ENCODE results near the gene CYP26C1. TPM values are rescaled to one million over a fixed set of nuclear protein-coding genes. Genes with fewer than 3 reads are reported as not detected.

Gene CYP26C1
- total RNA-seq, 1 experiment from 2014 or later: 0.79 TPM

- no peak overlapping the region for H2BK15ac ChIP-seq (ENCODE audit: low read depth, low read length)
- no peak overlapping the region for H3K23ac ChIP-seq (ENCODE audit: insufficient read length, low read depth, low read length)
- no peak overlapping the region for H2AFZ ChIP-seq (ENCODE audit: low read length)
- H3K56ac ChIP-seq (ENCODE audit: insufficient read length, low read depth, low read length): no peak overlapping the region
- H3K4me1 ChIP-seq (ENCODE audit: insufficient read depth, low read length): peaks cover 5% of the 10 kb centered on the region; the same call in 1 of the 2 replicates
- H3K27ac ChIP-seq (ENCODE audit: insufficient read length, low read depth, low read length): no peak overlapping the region
- no peaks in the 10 kb centered on the region; the same call in 1 of the 2 replicates for H3K27me3 ChIP-seq (ENCODE audit: insufficient read depth, low read length)
- H3K27ac Mint-ChIP-seq: no peak overlapping the region
- H3K23me2 ChIP-seq (ENCODE audit: insufficient read length, low read depth, low read length, poor library complexity, severe bottlenecking): no peaks in the 10 kb centered on the region
- H3T11ph ChIP-seq (ENCODE audit: low read length): no peak overlapping the region
- peaks cover 0 to 3% of the 10 kb centered on the region in 2 experiments; a peak in 3 of 5 replicates for H3K9me3 Mint-ChIP-seq
- no peak overlapping the region for H4K8ac ChIP-seq (replicated peaks; ENCODE audit: insufficient read length, low read depth, low read length)
- no peaks in the 10 kb centered on the region for H3K79me2 ChIP-seq (ENCODE audit: insufficient read depth, low read length)
- no peaks in the 10 kb centered on the region for H4K20me1 ChIP-seq (ENCODE audit: control insufficient read depth, insufficient read depth, insufficient read length)
- H4K5ac ChIP-seq (ENCODE audit: insufficient read length, low read depth, low read length): no peak overlapping the region
- H2AK5ac ChIP-seq (ENCODE audit: insufficient read length, low read length): no peak overlapping the region
- no peaks in the 10 kb centered on the region for H3K9me3 ChIP-seq (ENCODE audit: control insufficient read depth, low read depth, low read length)
- H3K18ac ChIP-seq (ENCODE audit: insufficient read length, low read depth, low read length): no peak overlapping the region
- no peak overlapping the region for H3K4me2 ChIP-seq (ENCODE audit: insufficient read depth, insufficient read length, low read length)
- H3K36me3 Mint-ChIP-seq (ENCODE audit: insufficient read depth in 1 of 3, low read depth in 3 of 3): peaks cover 0 to 5% (median 2%) of the 10 kb centered on the region in 3 experiments; a peak in 3 of 7 replicates
- peak; percentile 22 for DNase-seq
- no peak overlapping the region for H3K4ac ChIP-seq (ENCODE audit: low read depth, low read length)
- H2BK120ac ChIP-seq (ENCODE audit: low read depth, low read length, poor library complexity, severe bottlenecking): no peak overlapping the region
- H3K27me3 Mint-ChIP-seq (ENCODE audit: low read depth): no peaks in the 10 kb centered on the region; the same call in none of the 2 replicates
- H3K4me1 Mint-ChIP-seq: peaks cover 31 to 33% of the 10 kb centered on the region in 2 experiments
- TF ChIP-seq CTCF (conservative IDR thresholded peaks at IDR 0.05): no peak
- H4K91ac ChIP-seq (ENCODE audit: insufficient read length, low read depth, low read length): no peak overlapping the region
- no peak overlapping the region for H2BK20ac ChIP-seq (ENCODE audit: low read depth, low read length, poor library complexity, severe bottlenecking)
- H3K9ac ChIP-seq (ENCODE audit: extremely low read depth, insufficient read length, low read length): no peak overlapping the region
- WGBS (ENCODE audit: extremely low coverage, insufficient read length, low lambda C conversion rate): no CpG with 5 or more reads among the region's 6 CpGs
- no peak overlapping the region for H3K4me3 Mint-ChIP-seq
- H3K79me1 ChIP-seq (ENCODE audit: insufficient read depth, low read depth, low read length, poor library complexity, severe bottlenecking): no peaks in the 10 kb centered on the region
- no peak overlapping the region for H2BK12ac ChIP-seq (ENCODE audit: insufficient read length, low read depth, low read length)
- no peak overlapping the region for H3K14ac ChIP-seq (ENCODE audit: insufficient read depth, low read length)
- H2BK5ac ChIP-seq (ENCODE audit: insufficient read length, low read length): no peak overlapping the region
These were observed 25.7 kb downstream of the CYP26C1 start for GRCh38 chr10:93086289-93086688.

Data from H9 (cell line).